PC-3 (cell line): Measurements from ENCODE around the gene ATXN2L. TPM values are rescaled to one million over a fixed set of nuclear protein-coding genes. Genes with fewer than 3 reads are reported as not detected.

ENCODE experiments used
- ATAC-seq: fragments of 200-7000 bp; cut with Tn5 transposase; 2 replicates; pipeline ENCODE4 v1.9.1; 2020; ENCODE audit warnings: mild to moderate bottlenecking, moderate library complexity
- BruUV-seq: library from RNA; stranded (reverse); fragments of 400-500 nt; replicated peaks from 2 replicates; lab custom pipeline; 2021; lab: Mats Ljungman, UMichigan
- CTCF ChIA-PET: fragments of 300-600 bp; sonication (Branson Sonifier 250); formaldehyde crosslinking; loops from one replicate; lab custom pipeline; 2022; ENCODE audit warnings: antibody characterized with exemption; lab: Charles Lee
- POLR2A ChIA-PET: fragments of 300-600 bp; sonication (Branson Sonifier 250); formaldehyde crosslinking; loops from one replicate; lab custom pipeline; 2022; ENCODE audit warnings: antibody characterized with exemption; ENCODE audit not compliant: unreplicated experiment; lab: Charles Lee
- DNase-seq: peaks from one replicate; pipeline ENCODE4 v3.0.0-alpha.2; 2015
- H2AFZ ChIP-seq: fragments of 300-600 bp; sonication (generic); 2 replicates; pipeline ENCODE4 v1.6.0; 2016; ENCODE audit warnings: antibody characterized with exemption, low read length
- H3F3A ChIP-seq: fragments of 300-600 bp; sonication (generic); one replicate; pipeline ENCODE4 v1.6.0; 2017; ENCODE audit warnings: antibody characterized with exemption, low read length, control low read depth, mild to moderate bottlenecking; ENCODE audit not compliant: unreplicated experiment
- H3K27ac ChIP-seq: fragments of 300-600 bp; sonication (generic); 2 replicates; pipeline ENCODE4 v1.5.1; 2016; ENCODE audit warnings: mild to moderate bottlenecking, low read length
- H3K27me3 ChIP-seq: fragments of 300-600 bp; sonication (generic); 2 replicates; pipeline ENCODE4 v1.6.1; 2016; ENCODE audit warnings: low read length, mixed read lengths
- H3K36me3 ChIP-seq: fragments of 300-600 bp; sonication (generic); 2 replicates; pipeline ENCODE4 v1.6.1; 2016; ENCODE audit warnings: low read depth, mixed run types, low read length, mixed read lengths
- H3K4me1 ChIP-seq: fragments of 300-600 bp; sonication (generic); 2 replicates; pipeline ENCODE4 v1.5.1; 2016; ENCODE audit warnings: low read length; ENCODE audit not compliant: insufficient read depth
- H3K4me2 ChIP-seq: fragments of 300-600 bp; sonication (generic); 2 replicates; pipeline ENCODE4 v1.6.0; 2016; ENCODE audit warnings: low read length
- H3K4me3 ChIP-seq: fragments of 300-600 bp; sonication (generic); 2 replicates; pipeline ENCODE4 v1.5.1; 2016; ENCODE audit warnings: mild to moderate bottlenecking, low read length, mixed read lengths
- H3K79me2 ChIP-seq: fragments of 300-600 bp; sonication (generic); 2 replicates; pipeline ENCODE4 v1.6.1; 2017; ENCODE audit warnings: low read length, mixed read lengths
- H3K9ac ChIP-seq: fragments of 300-600 bp; sonication (generic); 2 replicates; pipeline ENCODE4 v1.6.0; 2016; ENCODE audit warnings: mild to moderate bottlenecking, low read length
- H3K9me2 ChIP-seq: fragments of 300-600 bp; sonication (generic); replicated peaks from 2 replicates; pipeline ENCODE4 v1.6.1; 2016; ENCODE audit warnings: mixed run types, low read length, mixed read lengths
- H3K9me3 ChIP-seq: fragments of 300-600 bp; sonication (generic); 2 replicates; pipeline ENCODE4 v1.6.1; 2016; ENCODE audit warnings: low read length, mixed read lengths
- H4K20me1 ChIP-seq: fragments of 300-600 bp; sonication (generic); 2 replicates; pipeline ENCODE4 v1.6.1; 2016; ENCODE audit warnings: low read length, mixed read lengths
- EZH2 ChIP-seq: fragments of 300-600 bp; sonication (generic); IDR thresholded peaks from one replicate; pipeline ENCODE4 v1.6.1; 2017; ENCODE audit warnings: antibody characterized with exemption, mild to moderate bottlenecking, low read length; ENCODE audit not compliant: unreplicated experiment
- EZH2phosphoT487 ChIP-seq: fragments of 300-600 bp; sonication (generic); IDR thresholded peaks from 2 replicates; pipeline ENCODE4 v1.6.1; 2018; ENCODE audit warnings: mild to moderate bottlenecking, antibody characterized with exemption, low read length, borderline replicate concordance
- intact Hi-C: fragments of 100-400 bp; cut with micrococcal nuclease; formaldehyde crosslinking; loops from 2 replicates; pipeline ENCODE4 v1.9.0; 2023
- total RNA-seq: library from RNA; depleted of rRNA; stranded (reverse); fragments of >200 nt; gene quantifications from 2 replicates; pipeline ENCODE4 v1.2.3, GENCODE V29; 2014
- TF ChIP-seq, protein P1 (sequence below): fragments of 300-600 bp; sonication (generic); conservative IDR thresholded peaks from 2 replicates; pipeline ENCODE4 v1.5.1; 2017; ENCODE audit warnings: antibody characterized with exemption, low read depth, mild to moderate bottlenecking, low read length

Gene ATXN2L
- total RNA-seq, 1 experiment from 2014 or later: 65.8 TPM

GRCh38 chr16:28869201-28869600, 46.4 kb downstream of the ATXN2L start:
- Histone ChIP-seq H3K36me3 (peaks cover 16% of the 10 kb centered on the region; the same call in 1 of the 2 replicates), H3K9me3 (no peaks in the 10 kb centered on the region), H3K27ac (no peak overlapping the region), H3F3A (no peaks in the 10 kb centered on the region), H3K9ac (no peak overlapping the region), H4K20me1 (no peaks in the 10 kb centered on the region), H3K27me3 (no peaks in the 10 kb centered on the region), H3K4me1 (peaks cover 8% of the 10 kb centered on the region; the same call in 1 of the 2 replicates), H2AFZ (no peak overlapping the region), H3K4me3 (no peak overlapping the region), H3K9me2 (no peaks in the 10 kb centered on the region), H3K79me2 (peaks cover 16% of the 10 kb centered on the region), H3K4me2 (no peak overlapping the region)
- intact Hi-C loops: no loop called here
- BruUV-seq: no TSS peak
- ChIA-PET CTCF (no interaction called here), POLR2A (no interaction called here)
- TF ChIP-seq, protein P1, sequence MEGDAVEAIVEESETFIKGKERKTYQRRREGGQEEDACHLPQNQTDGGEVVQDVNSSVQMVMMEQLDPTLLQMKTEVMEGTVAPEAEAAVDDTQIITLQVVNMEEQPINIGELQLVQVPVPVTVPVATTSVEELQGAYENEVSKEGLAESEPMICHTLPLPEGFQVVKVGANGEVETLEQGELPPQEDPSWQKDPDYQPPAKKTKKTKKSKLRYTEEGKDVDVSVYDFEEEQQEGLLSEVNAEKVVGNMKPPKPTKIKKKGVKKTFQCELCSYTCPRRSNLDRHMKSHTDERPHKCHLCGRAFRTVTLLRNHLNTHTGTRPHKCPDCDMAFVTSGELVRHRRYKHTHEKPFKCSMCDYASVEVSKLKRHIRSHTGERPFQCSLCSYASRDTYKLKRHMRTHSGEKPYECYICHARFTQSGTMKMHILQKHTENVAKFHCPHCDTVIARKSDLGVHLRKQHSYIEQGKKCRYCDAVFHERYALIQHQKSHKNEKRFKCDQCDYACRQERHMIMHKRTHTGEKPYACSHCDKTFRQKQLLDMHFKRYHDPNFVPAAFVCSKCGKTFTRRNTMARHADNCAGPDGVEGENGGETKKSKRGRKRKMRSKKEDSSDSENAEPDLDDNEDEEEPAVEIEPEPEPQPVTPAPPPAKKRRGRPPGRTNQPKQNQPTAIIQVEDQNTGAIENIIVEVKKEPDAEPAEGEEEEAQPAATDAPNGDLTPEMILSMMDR: no peak
- TF ChIP-seq EZH2phosphoT487 (no peak), EZH2 (no peak)
- no peak for DNase-seq
- ATAC-seq: no peak

- Histone ChIP-seq H3K4me3 (no peak overlapping the region), H2AFZ (no peak overlapping the region), H3K4me2 (no peak overlapping the region), H3K9me2 (no peaks in the 10 kb centered on the region), H3K9ac (no peak overlapping the region), H4K20me1 (no peaks in the 10 kb centered on the region), H3K27me3 (no peaks in the 10 kb centered on the region), H3K36me3 (peaks cover 16% of the 10 kb centered on the region; the same call in 1 of the 2 replicates), H3K27ac (no peak overlapping the region), H3K9me3 (no peaks in the 10 kb centered on the region), H3K4me1 (no peaks in the 10 kb centered on the region), H3K79me2 (no peaks in the 10 kb centered on the region), H3F3A (no peaks in the 10 kb centered on the region)
- CTCF ChIA-PET: no interaction called here
- ATAC-seq (no peak), DNase-seq (no peak)
- no peak for TF ChIP-seq EZH2phosphoT487
- no TSS peak for BruUV-seq
- POLR2A ChIA-PET: no interaction called here
- intact Hi-C loops: no loop called here
These were observed 50.2 kb downstream of the ATXN2L start for GRCh38 chr16:28872952-28873351.

DNA sequence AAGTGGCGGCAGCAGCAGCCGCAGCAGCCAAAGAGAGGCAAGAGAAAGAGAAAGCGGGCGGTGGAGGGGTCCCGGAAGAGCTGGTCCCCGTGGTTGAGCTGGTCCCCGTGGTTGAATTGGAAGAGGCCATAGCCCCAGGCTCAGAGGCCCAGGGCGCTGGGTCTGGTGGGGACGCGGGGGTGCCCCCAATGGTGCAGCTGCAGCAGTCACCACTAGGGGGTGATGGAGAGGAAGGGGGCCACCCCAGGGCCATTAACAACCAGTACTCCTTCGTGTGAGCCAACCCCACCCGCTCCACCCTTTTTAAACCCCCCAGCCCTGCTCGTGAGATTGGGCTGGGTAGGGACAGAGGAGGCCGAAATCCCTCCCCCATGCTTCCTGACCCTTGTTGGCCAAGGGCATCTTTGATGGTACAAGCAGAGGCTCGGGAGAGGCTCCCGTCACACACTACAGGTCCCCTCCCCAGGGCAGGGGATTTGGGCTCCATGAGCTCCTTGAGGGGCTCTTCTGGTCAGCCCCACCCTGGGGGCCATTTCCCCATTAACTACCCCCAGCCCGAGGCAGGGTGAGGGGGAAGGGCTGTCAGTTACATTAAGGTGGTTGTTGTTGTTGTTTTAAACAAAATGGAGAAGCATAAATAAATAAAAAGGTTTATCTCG, 50.9 kb downstream of the ATXN2L start:
- TF ChIP-seq, protein P1: peak; percentile 60
- TF ChIP-seq EZH2 (no peak), EZH2phosphoT487 (no peak)
- no peak overlapping the region for H2AFZ ChIP-seq
- ATAC-seq (peak; percentile 38; the same call in 1 of the 2 replicates), DNase-seq (peak; percentile 28)
- H3K9me2 ChIP-seq: no peaks in the 10 kb centered on the region
- no peak overlapping the region for H3K27ac ChIP-seq
- intact Hi-C loops: no loop called here
- POLR2A ChIA-PET: no interaction called here
- no peaks in the 10 kb centered on the region for H3F3A ChIP-seq
- peaks cover 16% of the 10 kb centered on the region; the same call in 1 of the 2 replicates for H3K36me3 ChIP-seq
- H3K9me3 ChIP-seq: no peaks in the 10 kb centered on the region
- CTCF ChIA-PET: no interaction called here
- H3K27me3 ChIP-seq: no peaks in the 10 kb centered on the region
- no peak overlapping the region for H3K9ac ChIP-seq
- no peak overlapping the region for H3K4me2 ChIP-seq
- H4K20me1 ChIP-seq: no peaks in the 10 kb centered on the region
- no peak overlapping the region for H3K4me3 ChIP-seq
- H3K4me1 ChIP-seq: peaks cover under 1% of the 10 kb centered on the region; the same call in 1 of the 2 replicates
- no TSS peak for BruUV-seq
- H3K79me2 ChIP-seq: no peaks in the 10 kb centered on the region
